ENCODE results near the gene OPCML. TPM values are rescaled to one million over a fixed set of nuclear protein-coding genes. Genes with fewer than 3 reads are reported as not detected.

The OPCML gene
- total RNA-seq, 4 donors from 2014 or later: 0.15 TPM; not detected in 3

DNA sequence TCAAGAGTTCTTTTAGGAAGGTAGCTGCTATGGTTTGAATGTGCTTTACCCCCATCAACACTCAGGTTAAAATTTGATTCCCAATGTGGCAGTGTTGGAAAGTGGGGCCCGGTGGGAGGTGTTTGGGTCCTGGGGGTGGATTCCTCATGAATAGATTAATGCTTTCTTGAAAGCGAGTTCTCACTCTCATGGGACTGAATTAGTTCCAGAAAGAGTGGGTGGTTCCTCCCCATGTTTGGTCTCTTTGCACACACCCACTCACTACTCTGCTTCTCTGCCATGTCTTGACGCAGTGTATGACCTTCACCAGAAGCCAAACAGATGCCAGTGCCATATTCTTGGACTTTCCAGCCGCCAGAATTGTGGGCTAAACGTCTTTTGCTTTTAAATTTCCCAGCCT is 394.4 kb downstream of the OPCML start:
- Histone ChIP-seq H3K9me3 (no peaks in the 10 kb centered on the region), H3K4me1 (no peaks in the 10 kb centered on the region), H3K27ac (no peak overlapping the region), H3K4me3 (no peak overlapping the region), H3K27me3 (peaks cover 10% of the 10 kb centered on the region), H3K36me3 (no peaks in the 10 kb centered on the region)
- WGBS: 45% methylated on average over 5 of the region's 5 CpGs
- TF ChIP-seq, protein P1, sequence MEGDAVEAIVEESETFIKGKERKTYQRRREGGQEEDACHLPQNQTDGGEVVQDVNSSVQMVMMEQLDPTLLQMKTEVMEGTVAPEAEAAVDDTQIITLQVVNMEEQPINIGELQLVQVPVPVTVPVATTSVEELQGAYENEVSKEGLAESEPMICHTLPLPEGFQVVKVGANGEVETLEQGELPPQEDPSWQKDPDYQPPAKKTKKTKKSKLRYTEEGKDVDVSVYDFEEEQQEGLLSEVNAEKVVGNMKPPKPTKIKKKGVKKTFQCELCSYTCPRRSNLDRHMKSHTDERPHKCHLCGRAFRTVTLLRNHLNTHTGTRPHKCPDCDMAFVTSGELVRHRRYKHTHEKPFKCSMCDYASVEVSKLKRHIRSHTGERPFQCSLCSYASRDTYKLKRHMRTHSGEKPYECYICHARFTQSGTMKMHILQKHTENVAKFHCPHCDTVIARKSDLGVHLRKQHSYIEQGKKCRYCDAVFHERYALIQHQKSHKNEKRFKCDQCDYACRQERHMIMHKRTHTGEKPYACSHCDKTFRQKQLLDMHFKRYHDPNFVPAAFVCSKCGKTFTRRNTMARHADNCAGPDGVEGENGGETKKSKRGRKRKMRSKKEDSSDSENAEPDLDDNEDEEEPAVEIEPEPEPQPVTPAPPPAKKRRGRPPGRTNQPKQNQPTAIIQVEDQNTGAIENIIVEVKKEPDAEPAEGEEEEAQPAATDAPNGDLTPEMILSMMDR (IDR thresholded peaks at IDR 0.05): no peak
- TF ChIP-seq EP300 (IDR thresholded peaks at IDR 0.05) (no peak), POLR2A (IDR thresholded peaks at IDR 0.05) (no peak), POLR2AphosphoS5 (IDR thresholded peaks at IDR 0.05) (no peak)
- no peak for DNase-seq (ENCODE audit: low spot score in 2 of 2)

DNA sequence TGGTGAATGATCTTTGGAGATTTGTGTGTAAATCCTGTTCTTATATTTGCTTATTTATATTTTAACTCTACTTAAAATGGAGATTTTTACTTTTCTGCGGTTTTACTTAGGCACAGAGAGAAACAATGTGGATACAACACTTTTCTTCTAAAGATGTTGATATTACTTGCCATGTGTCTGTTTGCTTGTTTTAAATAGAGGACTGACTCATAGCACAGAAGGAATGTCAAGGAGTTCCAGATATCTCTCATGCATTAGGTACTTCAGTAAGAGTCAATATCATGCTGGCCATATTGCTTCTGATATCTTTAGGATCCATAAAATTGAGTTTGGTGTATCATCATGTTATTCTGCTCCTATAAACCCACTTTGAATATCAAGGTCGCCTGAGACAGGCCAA is 395.0 kb downstream of the OPCML start:
- 78% methylated on average over 2 of the region's 2 CpGs for WGBS
- TF ChIP-seq POLR2A (IDR thresholded peaks at IDR 0.05) (no peak), EP300 (IDR thresholded peaks at IDR 0.05) (no peak), POLR2AphosphoS5 (IDR thresholded peaks at IDR 0.05) (no peak)
- TF ChIP-seq, protein P1 (IDR thresholded peaks at IDR 0.05): no peak
- DNase-seq (ENCODE audit: low spot score in 2 of 2): no peak
- Histone ChIP-seq H3K9me3 (no peaks in the 10 kb centered on the region), H3K4me1 (no peaks in the 10 kb centered on the region), H3K27me3 (peaks cover 10% of the 10 kb centered on the region), H3K4me3 (no peak overlapping the region), H3K27ac (no peak overlapping the region), H3K36me3 (no peaks in the 10 kb centered on the region)

DNA sequence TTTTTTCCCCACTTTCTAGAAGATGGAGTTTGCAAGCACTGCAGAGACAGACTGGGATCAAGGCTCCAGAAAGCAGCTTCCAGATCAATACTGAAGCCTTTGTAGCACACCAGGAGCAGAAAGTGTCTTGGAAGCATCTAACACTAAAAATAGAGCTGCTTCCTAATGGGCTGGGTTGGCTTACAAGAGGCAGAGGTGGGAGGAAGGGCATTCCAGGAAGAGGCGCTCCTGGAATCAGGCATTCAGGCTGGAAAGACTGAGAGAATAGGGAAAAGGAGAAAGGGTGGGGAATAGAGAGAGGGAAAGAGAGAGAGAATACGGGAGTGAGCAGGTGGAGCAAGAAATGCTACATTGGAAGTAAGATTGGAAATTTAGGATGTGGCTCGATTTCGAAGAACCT is 395.9 kb downstream of the OPCML start:
- no peak for DNase-seq (ENCODE audit: low spot score in 2 of 2)
- WGBS: 65% methylated on average over 4 of the region's 4 CpGs
- Histone ChIP-seq H3K4me3 (no peak overlapping the region), H3K4me1 (no peaks in the 10 kb centered on the region), H3K27me3 (peaks cover 10% of the 10 kb centered on the region), H3K36me3 (no peaks in the 10 kb centered on the region), H3K9me3 (no peaks in the 10 kb centered on the region), H3K27ac (no peak overlapping the region)
- no peak for TF ChIP-seq POLR2AphosphoS5 (IDR thresholded peaks at IDR 0.05)

DNA sequence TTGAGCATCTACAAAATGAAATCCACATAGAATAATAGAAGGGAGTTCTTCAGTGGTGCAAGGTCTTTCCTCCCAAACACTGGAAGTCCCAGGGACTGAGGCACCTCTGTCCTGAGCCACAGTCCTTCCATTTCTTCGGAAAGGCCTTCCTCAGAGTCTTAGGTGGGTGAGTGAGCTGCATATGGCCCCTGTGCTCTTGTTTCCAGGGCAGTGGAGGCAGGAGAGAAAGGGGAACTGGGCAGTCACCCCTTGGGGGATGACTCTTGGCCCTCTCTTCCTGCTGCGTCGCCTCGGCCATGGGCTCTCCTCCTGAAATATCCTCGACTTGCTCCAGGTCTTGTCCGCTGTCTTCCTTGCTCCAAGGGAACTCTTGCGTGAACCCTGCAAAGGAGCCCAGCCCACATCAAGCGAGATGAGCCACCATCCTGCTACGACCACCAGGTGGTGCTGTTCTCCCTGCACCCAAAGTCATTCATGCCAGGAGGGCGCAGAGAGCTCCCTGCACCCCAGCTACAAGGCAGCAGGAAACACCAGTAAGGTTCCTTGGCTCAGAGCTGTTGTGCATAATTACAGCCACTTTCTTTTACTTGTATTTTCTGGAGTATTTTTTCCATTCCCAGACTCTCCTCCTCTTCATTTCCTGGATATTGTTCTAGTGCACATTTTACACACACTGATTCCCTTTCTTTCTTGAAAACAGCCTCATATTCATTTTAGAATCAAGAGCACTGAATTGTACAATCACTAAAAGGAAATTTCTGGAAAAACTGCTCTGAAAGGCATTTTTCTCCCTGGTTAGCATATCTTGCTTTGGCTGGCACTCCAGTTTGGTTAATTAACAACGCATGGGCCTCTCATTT is 397.8 kb downstream of the OPCML start:
- WGBS: 21% methylated on average over 11 of the region's 11 CpGs
- TF ChIP-seq, protein P1 (IDR thresholded peaks at IDR 0.05): peak; percentile 7 to 79
- TF ChIP-seq POLR2A (IDR thresholded peaks at IDR 0.05): no peak
- TF ChIP-seq POLR2AphosphoS5 (IDR thresholded peaks at IDR 0.05): no peak
- no peak for TF ChIP-seq EP300 (IDR thresholded peaks at IDR 0.05)
- no peak for DNase-seq (ENCODE audit: low spot score in 2 of 2)

DNA sequence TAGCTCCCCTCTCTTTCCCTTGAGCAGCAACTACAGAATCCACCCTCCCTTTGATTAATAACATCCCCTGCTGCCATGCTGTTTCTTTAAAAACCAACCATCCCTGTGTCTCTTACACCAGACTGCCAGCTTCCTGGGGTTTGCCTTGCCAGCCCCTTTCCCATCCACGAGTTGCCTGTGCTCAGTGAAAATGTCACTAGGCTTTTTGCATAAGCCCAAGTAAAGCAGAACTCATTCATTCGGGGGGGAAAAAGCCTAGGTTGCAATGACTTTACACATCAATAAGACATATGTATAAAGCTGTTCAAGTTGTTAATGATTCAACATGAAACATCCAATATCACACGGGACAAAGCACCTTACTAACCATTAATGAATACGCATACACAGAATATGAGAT is 398.7 kb downstream of the OPCML start:
- WGBS: 55% methylated on average over 4 of the region's 4 CpGs
- TF ChIP-seq EP300 (IDR thresholded peaks at IDR 0.05) (no peak), POLR2AphosphoS5 (IDR thresholded peaks at IDR 0.05) (no peak), POLR2A (IDR thresholded peaks at IDR 0.05) (no peak)
- TF ChIP-seq, protein P1 (IDR thresholded peaks at IDR 0.05): no peak

More for the DNA sequence above, 397.8 kb downstream of the OPCML start:
- Histone ChIP-seq H3K4me3 (no peak overlapping the region), H3K27ac (no peak overlapping the region), H3K9me3 (no peaks in the 10 kb centered on the region), H3K4me1 (no peaks in the 10 kb centered on the region), H3K36me3 (no peaks in the 10 kb centered on the region), H3K27me3 (peaks cover 10% of the 10 kb centered on the region)

More for the DNA sequence above, 398.7 kb downstream of the OPCML start:
- no peaks in the 10 kb centered on the region for H3K36me3 ChIP-seq
- no peak overlapping the region for H3K4me3 ChIP-seq
- no peak for DNase-seq (ENCODE audit: low spot score in 2 of 2)
- H3K27me3 ChIP-seq: peaks cover 7% of the 10 kb centered on the region
- no peak overlapping the region for H3K27ac ChIP-seq
- H3K9me3 ChIP-seq: no peaks in the 10 kb centered on the region
- H3K4me1 ChIP-seq: no peaks in the 10 kb centered on the region

All from suprapubic skin (tissue), 4 donors.